ENCODE results near the gene KLHL2.
"Not testable (repeated sequence)": the region's sequence is repeated elsewhere in the genome, so short reads cannot be mapped to it uniquely, and the experiment has no call there.

KLHL2 gene
- 49.9 to 55.1 reads per million in 2 donors for total RNA-seq

- DNase-seq, result peak; percentile 48
These were observed at the start of gene KLHL2 for GRCh38 chr4:165207431-165208220. TSS of gene KLHL2 (plus strand) at chr4:165207561. CDS start at chr4:165207877, 316 bp downstream.

GRCh38 chr4:165158762-165159161, 48.6 kb upstream of the KLHL2 start:
- no peak for DNase-seq

- no peak for DNase-seq
These were observed 43.1 kb upstream of the KLHL2 start for GRCh38 chr4:165164257-165164656.

GRCh38 chr4:165166872-165167271, 40.5 kb upstream of the KLHL2 start:
- DNase-seq, result not testable (repeated sequence)

- no peak for DNase-seq
These were observed 39.7 kb upstream of the KLHL2 start for GRCh38 chr4:165167650-165168049.

- DNase-seq, result no peak
These were observed 36.5 kb upstream of the KLHL2 start for GRCh38 chr4:165170819-165171218.

GRCh38 chr4:165175470-165175869, 31.9 kb upstream of the KLHL2 start:
- not testable (repeated sequence) for DNase-seq

- no peak for DNase-seq
These were observed 31.5 kb upstream of the KLHL2 start for GRCh38 chr4:165175879-165176278.

GRCh38 chr4:165177725-165178666, 29.4 kb upstream of the KLHL2 start:
- DNase-seq, result no peak

- no peak for DNase-seq
These were observed 23.1 kb upstream of the KLHL2 start for GRCh38 chr4:165184220-165184619.

GRCh38 chr4:165184998-165185397, 22.4 kb upstream of the KLHL2 start:
- DNase-seq, result not testable (repeated sequence)

GRCh38 chr4:165185448-165185847, 21.9 kb upstream of the KLHL2 start:
- DNase-seq, result no peak

GRCh38 chr4:165190591-165191347, 16.6 kb upstream of the KLHL2 start:
- no peak for DNase-seq

GRCh38 chr4:165191348-165191656, 16.1 kb upstream of the KLHL2 start:
- no peak for DNase-seq

GRCh38 chr4:165191814-165192499, 15.4 kb upstream of the KLHL2 start:
- DNase-seq, result no peak

- DNase-seq, result no peak
These were observed 14.9 kb upstream of the KLHL2 start for GRCh38 chr4:165192500-165192898.

GRCh38 chr4:165192956-165193355, 14.4 kb upstream of the KLHL2 start:
- no peak for DNase-seq

GRCh38 chr4:165194368-165194767, 13.0 kb upstream of the KLHL2 start:
- DNase-seq, result no peak

- DNase-seq, result no peak
These were observed 9.0 kb upstream of the KLHL2 start for GRCh38 chr4:165198329-165198728.

GRCh38 chr4:165199286-165199685, 8.1 kb upstream of the KLHL2 start:
- DNase-seq, result no peak

GRCh38 chr4:165199722-165200121, 7.6 kb upstream of the KLHL2 start:
- no peak for DNase-seq

GRCh38 chr4:165201806-165202205, 5.6 kb upstream of the KLHL2 start:
- DNase-seq, result no peak

Measured in activated gamma-delta T cell (primary cell).